SK-N-SH (cell line): ENCODE results near the gene ERC2. TPM values are rescaled to one million over a fixed set of nuclear protein-coding genes. Genes with fewer than 3 reads are reported as not detected.

Source experiments
- CTCF ChIA-PET: fragments of 300-600, 350-600 bp; formaldehyde crosslinking; extraction: SDS; loops from one replicate; lab custom pipeline; 2021; lab: Yijun Ruan, JAX
- POLR2A ChIA-PET: fragments of 350-600 bp; sonication (Branson Sonifier 250); formaldehyde crosslinking; extraction: SDS; loops from one replicate; lab custom pipeline; 2020; ENCODE audit warnings: antibody characterized with exemption, inconsistent platforms; lab: Yijun Ruan, JAX
- DNase-seq: peaks from one replicate; pipeline ENCODE4 v3.0.0; 2012
- H2AFZ ChIP-seq: fragments of 200-600 bp; sonication (generic); 2 replicates; pipeline ENCODE4 v1.8.1; 2016; ENCODE audit warnings: antibody characterized with exemption, mild to moderate bottlenecking, low read depth
- H3F3A ChIP-seq: fragments of 200-600 bp; sonication (generic); replicated peaks from 2 replicates; pipeline ENCODE3; 2016; ENCODE audit warnings: antibody characterized with exemption, mild to moderate bottlenecking; ENCODE audit not compliant: insufficient read depth
- H3K27ac ChIP-seq, 2 experiments: fragments of 200-500 bp in 1 of 2; fragments of 200-600 bp in 1 of 2; sonication (Bioruptor generic) in 1 of 2; sonication (generic), shearing (Covaris generic) in 1 of 2; 2 replicates each; pipeline versions ENCODE4 v1.5.1 to v1.6.1; 2014 to 2016; ENCODE audit warnings: low read depth in 2 of 2, inconsistent platforms in 1 of 2, low read length in 1 of 2, mild to moderate bottlenecking in 1 of 2, mixed read lengths in 1 of 2
- H3K27me3 ChIP-seq: fragments of 200-600 bp; sonication (generic), shearing (Covaris generic); 2 replicates; pipeline ENCODE4 v1.6.1; 2016; ENCODE audit warnings: mixed run types; ENCODE audit not compliant: insufficient read depth
- H3K36me3 ChIP-seq, 2 experiments: fragments of 200-500 bp in 1 of 2; fragments of 200-600 bp in 1 of 2; sonication (Bioruptor generic) in 1 of 2; sonication (generic) in 1 of 2; replicated peaks in 1 of 2; 2 replicates each; pipeline versions ENCODE3 to v1.5.1; 2014 to 2016; ENCODE audit warnings: low read length in 1 of 2, mild to moderate bottlenecking in 1 of 2; ENCODE audit not compliant: insufficient read depth in 2 of 2, control insufficient read depth in 1 of 2
- H3K4me1 ChIP-seq, 2 experiments: fragments of 200-500 bp in 1 of 2; fragments of 200-600 bp in 1 of 2; sonication (Bioruptor generic) in 1 of 2; sonication (generic), shearing (Covaris generic) in 1 of 2; 2 replicates each; pipeline versions ENCODE4 v1.5.1 to v1.6.1; 2014 to 2016; ENCODE audit warnings: low read depth in 1 of 2, low read length in 1 of 2, mixed run types in 1 of 2; ENCODE audit not compliant: insufficient read depth in 2 of 2, control insufficient read depth in 1 of 2
- H3K4me2 ChIP-seq: fragments of 200-600 bp; sonication (generic), shearing (Covaris generic); 2 replicates; pipeline ENCODE4 v1.6.1; 2017; ENCODE audit warnings: mixed run types
- H3K4me3 ChIP-seq, 2 experiments: fragments of 200-500 bp in 1 of 2; fragments of 200-600 bp in 1 of 2; sonication (Bioruptor generic) in 1 of 2; sonication (generic), shearing (Covaris generic) in 1 of 2; 2 replicates each; pipeline versions ENCODE4 v1.5.1 to v1.8.1; 2014 to 2016; ENCODE audit warnings: low read depth in 2 of 2, inconsistent platforms in 1 of 2, low read length in 1 of 2, mild to moderate bottlenecking in 1 of 2, mixed read lengths in 1 of 2, moderate library complexity in 1 of 2
- H3K79me2 ChIP-seq: fragments of 200-600 bp; sonication (generic); 2 replicates; pipeline ENCODE4 v1.8.1; 2017; ENCODE audit warnings: mild to moderate bottlenecking; ENCODE audit not compliant: insufficient read depth
- H3K9ac ChIP-seq: fragments of 200-600 bp; sonication (generic); 2 replicates; pipeline ENCODE4 v1.6.1; 2017; ENCODE audit warnings: mixed run types
- H3K9me2 ChIP-seq: fragments of 200-600 bp; sonication (generic); 2 replicates; pipeline ENCODE4 v1.6.1; 2017; ENCODE audit warnings: mixed run types
- H3K9me3 ChIP-seq: fragments of 200-600 bp; sonication (generic); 2 replicates; pipeline ENCODE4 v1.6.1; 2017; ENCODE audit warnings: mixed run types, mild to moderate bottlenecking, moderate library complexity
- H4K20me1 ChIP-seq: fragments of 200-600 bp; sonication (generic); 2 replicates; pipeline ENCODE4 v1.6.1; 2017; ENCODE audit warnings: mild to moderate bottlenecking, mixed run types; ENCODE audit not compliant: insufficient read depth
- EP300 ChIP-seq, 2 experiments: IDR thresholded peaks; 2 replicates each; pipeline versions ENCODE4 v1.4.0 to v1.6.1; 2012; ENCODE audit warnings: borderline replicate concordance in 1 of 2, low read depth in 1 of 2, low read length in 1 of 2
- FOXJ3 ChIP-seq: sonication (generic); formaldehyde crosslinking; IDR thresholded peaks from 2 replicates; pipeline ENCODE4 v1.5.1; 2020; ENCODE audit warnings: mild to moderate bottlenecking, missing genetic modification reagents
- GATA2 ChIP-seq: sonication (generic); formaldehyde crosslinking; IDR thresholded peaks from 2 replicates; pipeline ENCODE4 v1.5.0; 2020; ENCODE audit warnings: mild to moderate bottlenecking, missing genetic modification reagents
- JUND ChIP-seq: IDR thresholded peaks from 2 replicates; pipeline ENCODE4 v1.4.0; 2012
- MXI1 ChIP-seq: IDR thresholded peaks from 2 replicates; pipeline ENCODE4 v1.6.1; 2012; ENCODE audit warnings: mild to moderate bottlenecking, low read depth, low read length, improper control_type of control experiment
- NRF1 ChIP-seq: IDR thresholded peaks from 2 replicates; pipeline ENCODE4 v1.6.1; 2012; ENCODE audit warnings: low read depth, mild to moderate bottlenecking, low read length
- POLR2AphosphoS5 ChIP-seq: IDR thresholded peaks from 2 replicates; pipeline ENCODE4 v1.6.1; 2012; ENCODE audit warnings: low read depth, low read length
- TAF1 ChIP-seq: IDR thresholded peaks from 2 replicates; pipeline ENCODE4 v1.6.1; 2012; ENCODE audit warnings: low read depth, mild to moderate bottlenecking, low read length, moderate library complexity, borderline replicate concordance
- TCF12 ChIP-seq: IDR thresholded peaks from 2 replicates; pipeline ENCODE4 v1.4.0; 2012
- YY1 ChIP-seq: IDR thresholded peaks from 2 replicates; pipeline ENCODE4 v1.4.0; 2012; ENCODE audit warnings: low read depth, mild to moderate bottlenecking
- WGBS: methylation state at CpG from one replicate; pipeline ENCODE4 v1.1.6; 2017; ENCODE audit warnings: low lambda C conversion rate; 5-methylcytosine and 5-hydroxymethylcytosine counted together
- polyA plus RNA-seq, 3 experiments: library from polyadenylated mRNA; depleted of rRNA; stranded (reverse); fragments of >200 nt; gene quantifications; 2 replicates each; pipeline ENCODE4 v1.2.3, GENCODE V29; 2012
- TF ChIP-seq, protein P1 (sequence below): IDR thresholded peaks from 2 replicates; pipeline ENCODE4; 2012
- TF ChIP-seq, protein P2 (sequence below): IDR thresholded peaks from 2 replicates; pipeline ENCODE4 v1.4.0; 2012; ENCODE audit warnings: low read depth, borderline replicate concordance
- TF ChIP-seq, protein P3 (sequence below): fragments of 200-600 bp; sonication (generic); IDR thresholded peaks from 2 replicates; pipeline ENCODE4 v1.6.1; 2017; ENCODE audit warnings: antibody characterized with exemption, mild to moderate bottlenecking, moderate library complexity
- TF ChIP-seq, protein P4 (sequence below): fragments of 150-350 bp; IDR thresholded peaks from 2 replicates; pipeline ENCODE4 v1.6.1; 2017; ENCODE audit warnings: antibody characterized with exemption, low read length, low read depth, borderline replicate concordance

Gene ERC2
- polyA plus RNA-seq, 1 of the 3 experiments (the other 2 are of a cell fraction): 1.6 TPM

DNA sequence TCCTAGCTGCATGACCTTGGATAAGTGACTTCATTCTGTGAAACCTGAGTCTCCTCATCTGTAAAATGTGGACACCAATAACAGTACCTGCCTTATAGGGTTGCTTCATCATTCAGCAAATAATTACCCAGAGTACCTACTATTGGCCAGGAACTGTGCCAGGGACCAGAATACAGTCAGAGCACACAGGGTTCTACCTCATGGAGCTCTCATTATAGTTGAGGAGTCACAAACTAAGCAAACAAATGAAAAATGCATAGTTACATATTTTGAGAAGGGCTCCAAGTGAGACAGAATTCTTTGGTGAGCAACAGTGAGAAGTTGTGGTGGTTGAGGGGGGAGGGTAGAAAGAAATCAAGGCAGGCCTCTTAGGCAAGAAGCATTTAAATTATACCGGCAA lies 672.5 kb downstream of the ERC2 start:
- Histone ChIP-seq H3K4me3 (no peak overlapping the region), H3F3A (no peaks in the 10 kb centered on the region), H3K27ac (no peak overlapping the region), H2AFZ (no peak overlapping the region), H4K20me1 (no peaks in the 10 kb centered on the region), H3K9ac (no peak overlapping the region), H3K4me2 (no peak overlapping the region), H3K27me3 (no peaks in the 10 kb centered on the region), H3K9me3 (no peaks in the 10 kb centered on the region), H3K36me3 (no peaks in the 10 kb centered on the region), H3K79me2 (no peaks in the 10 kb centered on the region), H3K9me2 (no peaks in the 10 kb centered on the region), H3K4me1 (0 out of 4 replicates have a peak, but pooled peaks cover 0 to 2% of the 10 kb centered on the region in 2 experiments)
- WGBS: 95% methylated on average over 1 of the region's 1 CpG
- POLR2A ChIA-PET: no interaction called here
- no peak for DNase-seq
- CTCF ChIA-PET: interaction anchor here (1.8 kb wide), 1 partner anchor 48 kb away, joined by 9 read pairs; no protein-coding TSS in a partner anchor
- TF ChIP-seq TAF1: no peak
- no peak for TF ChIP-seq JUND
- no peak for TF ChIP-seq FOXJ3
- no peak for TF ChIP-seq MXI1
- TF ChIP-seq, protein P1, sequence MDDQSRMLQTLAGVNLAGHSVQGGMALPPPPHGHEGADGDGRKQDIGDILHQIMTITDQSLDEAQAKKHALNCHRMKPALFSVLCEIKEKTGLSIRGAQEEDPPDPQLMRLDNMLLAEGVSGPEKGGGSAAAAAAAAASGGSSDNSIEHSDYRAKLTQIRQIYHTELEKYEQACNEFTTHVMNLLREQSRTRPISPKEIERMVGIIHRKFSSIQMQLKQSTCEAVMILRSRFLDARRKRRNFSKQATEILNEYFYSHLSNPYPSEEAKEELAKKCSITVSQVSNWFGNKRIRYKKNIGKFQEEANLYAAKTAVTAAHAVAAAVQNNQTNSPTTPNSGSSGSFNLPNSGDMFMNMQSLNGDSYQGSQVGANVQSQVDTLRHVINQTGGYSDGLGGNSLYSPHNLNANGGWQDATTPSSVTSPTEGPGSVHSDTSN: no peak
- no peak for TF ChIP-seq EP300 (IDR thresholded peaks at IDR 0.05; ENCODE audit: borderline replicate concordance in 1 of 2, low read depth in 1 of 2, low read length in 1 of 2)
- no peak for TF ChIP-seq POLR2AphosphoS5
- TF ChIP-seq, protein P2, sequence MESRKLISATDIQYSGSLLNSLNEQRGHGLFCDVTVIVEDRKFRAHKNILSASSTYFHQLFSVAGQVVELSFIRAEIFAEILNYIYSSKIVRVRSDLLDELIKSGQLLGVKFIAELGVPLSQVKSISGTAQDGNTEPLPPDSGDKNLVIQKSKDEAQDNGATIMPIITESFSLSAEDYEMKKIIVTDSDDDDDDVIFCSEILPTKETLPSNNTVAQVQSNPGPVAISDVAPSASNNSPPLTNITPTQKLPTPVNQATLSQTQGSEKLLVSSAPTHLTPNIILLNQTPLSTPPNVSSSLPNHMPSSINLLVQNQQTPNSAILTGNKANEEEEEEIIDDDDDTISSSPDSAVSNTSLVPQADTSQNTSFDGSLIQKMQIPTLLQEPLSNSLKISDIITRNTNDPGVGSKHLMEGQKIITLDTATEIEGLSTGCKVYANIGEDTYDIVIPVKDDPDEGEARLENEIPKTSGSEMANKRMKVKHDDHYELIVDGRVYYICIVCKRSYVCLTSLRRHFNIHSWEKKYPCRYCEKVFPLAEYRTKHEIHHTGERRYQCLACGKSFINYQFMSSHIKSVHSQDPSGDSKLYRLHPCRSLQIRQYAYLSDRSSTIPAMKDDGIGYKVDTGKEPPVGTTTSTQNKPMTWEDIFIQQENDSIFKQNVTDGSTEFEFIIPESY: no peak
- no peak for TF ChIP-seq GATA2 (CRISPR knock-in tag)
- TF ChIP-seq, protein P3, sequence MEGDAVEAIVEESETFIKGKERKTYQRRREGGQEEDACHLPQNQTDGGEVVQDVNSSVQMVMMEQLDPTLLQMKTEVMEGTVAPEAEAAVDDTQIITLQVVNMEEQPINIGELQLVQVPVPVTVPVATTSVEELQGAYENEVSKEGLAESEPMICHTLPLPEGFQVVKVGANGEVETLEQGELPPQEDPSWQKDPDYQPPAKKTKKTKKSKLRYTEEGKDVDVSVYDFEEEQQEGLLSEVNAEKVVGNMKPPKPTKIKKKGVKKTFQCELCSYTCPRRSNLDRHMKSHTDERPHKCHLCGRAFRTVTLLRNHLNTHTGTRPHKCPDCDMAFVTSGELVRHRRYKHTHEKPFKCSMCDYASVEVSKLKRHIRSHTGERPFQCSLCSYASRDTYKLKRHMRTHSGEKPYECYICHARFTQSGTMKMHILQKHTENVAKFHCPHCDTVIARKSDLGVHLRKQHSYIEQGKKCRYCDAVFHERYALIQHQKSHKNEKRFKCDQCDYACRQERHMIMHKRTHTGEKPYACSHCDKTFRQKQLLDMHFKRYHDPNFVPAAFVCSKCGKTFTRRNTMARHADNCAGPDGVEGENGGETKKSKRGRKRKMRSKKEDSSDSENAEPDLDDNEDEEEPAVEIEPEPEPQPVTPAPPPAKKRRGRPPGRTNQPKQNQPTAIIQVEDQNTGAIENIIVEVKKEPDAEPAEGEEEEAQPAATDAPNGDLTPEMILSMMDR: no peak
- TF ChIP-seq, protein P4, sequence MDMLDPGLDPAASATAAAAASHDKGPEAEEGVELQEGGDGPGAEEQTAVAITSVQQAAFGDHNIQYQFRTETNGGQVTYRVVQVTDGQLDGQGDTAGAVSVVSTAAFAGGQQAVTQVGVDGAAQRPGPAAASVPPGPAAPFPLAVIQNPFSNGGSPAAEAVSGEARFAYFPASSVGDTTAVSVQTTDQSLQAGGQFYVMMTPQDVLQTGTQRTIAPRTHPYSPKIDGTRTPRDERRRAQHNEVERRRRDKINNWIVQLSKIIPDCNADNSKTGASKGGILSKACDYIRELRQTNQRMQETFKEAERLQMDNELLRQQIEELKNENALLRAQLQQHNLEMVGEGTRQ: no peak

DNA sequence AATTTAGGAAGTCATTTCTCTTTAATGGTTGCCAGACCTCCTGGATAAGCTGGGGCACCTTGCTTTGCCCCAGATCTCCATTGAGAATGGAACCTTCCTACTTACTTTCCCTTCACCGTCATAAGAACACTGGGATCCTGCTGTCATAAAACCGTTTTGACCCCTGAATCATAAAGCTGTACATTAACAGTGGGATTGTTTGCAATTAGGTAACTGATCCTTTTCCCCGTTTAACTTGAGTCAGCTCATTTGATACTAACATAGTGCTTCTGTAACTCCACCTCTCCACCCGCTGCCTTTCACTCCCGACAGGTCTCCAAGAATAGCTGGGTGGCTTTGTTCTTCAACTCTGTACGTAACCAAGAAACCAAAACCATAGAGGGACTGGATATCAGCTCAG lies 673.0 kb downstream of the ERC2 start:
- Histone ChIP-seq H3K79me2 (no peaks in the 10 kb centered on the region), H3K27me3 (no peaks in the 10 kb centered on the region), H3K9me2 (no peaks in the 10 kb centered on the region), H3K27ac (no peak overlapping the region), H3K36me3 (no peaks in the 10 kb centered on the region), H3K4me3 (no peak overlapping the region), H3K4me1 (0 out of 4 replicates have a peak, but pooled peaks cover 0 to 4% of the 10 kb centered on the region in 2 experiments), H2AFZ (no peak overlapping the region), H4K20me1 (no peaks in the 10 kb centered on the region)
- POLR2A ChIA-PET: no interaction called here
- 73% methylated on average over 6 of the region's 6 CpGs for WGBS
- CTCF ChIA-PET: interaction anchor here (1.8 kb wide), 1 partner anchor 48 kb away, joined by 9 read pairs; no protein-coding TSS in a partner anchor
- DNase-seq: no peak
- TF ChIP-seq JUND: no peak
- TF ChIP-seq TCF12: no peak
- TF ChIP-seq YY1: no peak
- TF ChIP-seq, protein P2: no peak
- no peak for TF ChIP-seq NRF1
- TF ChIP-seq, protein P1: no peak
- TF ChIP-seq, all 33 proteins: peak for 0
- H3K9me3 ChIP-seq: no peaks in the 10 kb centered on the region
- H3K4me2 ChIP-seq: no peak overlapping the region
- H3F3A ChIP-seq: no peaks in the 10 kb centered on the region
- H3K9ac ChIP-seq: no peak overlapping the region
